GM13976 (cell line): ENCODE measurements around the gene IQCE.

ENCODE experiments used
- DNase-seq: peaks from one replicate; pipeline ENCODE4 v3.0.0; 2012; ENCODE audit warnings: low spot score
- CTCF ChIP-seq: IDR thresholded peaks from 2 replicates; pipeline ENCODE4 v1.5.1; 2012; ENCODE audit warnings: borderline replicate concordance, mild to moderate bottlenecking; ENCODE audit not compliant: insufficient read depth; ENCODE audit errors: extremely low read depth, missing control alignments, control extremely low read depth
- in situ Hi-C: fragments of 300-500 bp; cut with MboI; formaldehyde crosslinking; loops from one replicate; pipeline ENCODE4 v1.12.0; 2022; ENCODE audit warnings: low sequenced_read_pairs, mixed read lengths, inconsistent platforms; ENCODE audit not compliant: unreplicated experiment

The IQCE gene

GRCh38 chr7:2628891-2629290 lies 70.1 kb downstream of the IQCE start:
- no peak for TF ChIP-seq CTCF
- DNase-seq: no peak
- in situ Hi-C loops: no loop called here

GRCh38 chr7:2629746-2630681 lies 71.2 kb downstream of the IQCE start:
- no peak for TF ChIP-seq CTCF
- DNase-seq: no peak
- in situ Hi-C loops: no loop called here

- DNase-seq: no peak
- in situ Hi-C loops: no loop called here
- no peak for TF ChIP-seq CTCF
Measured at GRCh38 chr7:2631946-2632732, 73.4 kb downstream of the IQCE start, which contains the start of gene TTYH3. Gene TTYH3 (plus strand): TSS chr7:2631986. CDS start chr7:2632156, 170 bp downstream.

- no peak for TF ChIP-seq CTCF
- DNase-seq: peak; percentile 66
- in situ Hi-C loops: no loop called here
Measured at GRCh38 chr7:2632733-2633537, 74.2 kb downstream of the IQCE start.

GRCh38 chr7:2633538-2634266 lies 74.9 kb downstream of the IQCE start:
- in situ Hi-C loops: no loop called here
- DNase-seq: no peak
- TF ChIP-seq CTCF: no peak
